Uterus (tissue), 2 donors: Measurements from ENCODE around the gene ENHO.
"Not testable (repeated sequence)": the region's sequence is repeated elsewhere in the genome, so short reads cannot be mapped to it uniquely, and the experiment has no call there.

Experiments
- POLR2A ChIP-seq, 2 donors: fragments of 450-650 bp; IDR thresholded peaks; one replicate each; pipeline ENCODE4 v1.6.1; 2016; ENCODE audit warnings: antibody characterized with exemption in 2 of 2, mild to moderate bottlenecking in 1 of 2, moderate library complexity in 1 of 2
- TF ChIP-seq, protein P1 (sequence below), 4 experiments: fragments of 200-600 bp in 2 of 4; fragments of 450-650 bp in 2 of 4; sonication (generic) in 2 of 4; IDR thresholded peaks; one replicate each; pipeline ENCODE4 v1.5.1; 2016 to 2019; ENCODE audit warnings: antibody characterized with exemption in 4 of 4, mild to moderate bottlenecking in 2 of 4, moderate library complexity in 1 of 4

DNA sequence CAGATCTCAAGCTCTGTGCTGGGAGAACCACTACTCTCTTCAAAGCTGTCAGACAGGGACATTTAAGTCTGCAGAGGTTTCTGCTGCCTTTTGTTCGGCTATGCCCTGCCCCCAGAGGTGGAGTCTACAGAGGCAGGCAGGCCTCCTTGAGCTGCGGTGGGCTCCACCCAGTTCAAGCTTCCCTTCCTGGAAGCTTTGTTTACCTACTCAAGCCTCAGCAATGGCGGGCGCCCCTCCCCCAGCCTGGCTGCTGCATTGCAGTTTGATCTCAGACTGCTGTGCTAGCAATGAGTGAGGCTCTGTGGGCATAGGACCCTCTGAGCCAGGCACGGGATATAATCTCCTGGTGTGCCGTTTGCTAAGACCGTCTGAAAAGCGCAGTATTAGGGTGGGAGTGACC, 9.3 kb upstream of the ENHO start:
- TF ChIP-seq, protein P1, sequence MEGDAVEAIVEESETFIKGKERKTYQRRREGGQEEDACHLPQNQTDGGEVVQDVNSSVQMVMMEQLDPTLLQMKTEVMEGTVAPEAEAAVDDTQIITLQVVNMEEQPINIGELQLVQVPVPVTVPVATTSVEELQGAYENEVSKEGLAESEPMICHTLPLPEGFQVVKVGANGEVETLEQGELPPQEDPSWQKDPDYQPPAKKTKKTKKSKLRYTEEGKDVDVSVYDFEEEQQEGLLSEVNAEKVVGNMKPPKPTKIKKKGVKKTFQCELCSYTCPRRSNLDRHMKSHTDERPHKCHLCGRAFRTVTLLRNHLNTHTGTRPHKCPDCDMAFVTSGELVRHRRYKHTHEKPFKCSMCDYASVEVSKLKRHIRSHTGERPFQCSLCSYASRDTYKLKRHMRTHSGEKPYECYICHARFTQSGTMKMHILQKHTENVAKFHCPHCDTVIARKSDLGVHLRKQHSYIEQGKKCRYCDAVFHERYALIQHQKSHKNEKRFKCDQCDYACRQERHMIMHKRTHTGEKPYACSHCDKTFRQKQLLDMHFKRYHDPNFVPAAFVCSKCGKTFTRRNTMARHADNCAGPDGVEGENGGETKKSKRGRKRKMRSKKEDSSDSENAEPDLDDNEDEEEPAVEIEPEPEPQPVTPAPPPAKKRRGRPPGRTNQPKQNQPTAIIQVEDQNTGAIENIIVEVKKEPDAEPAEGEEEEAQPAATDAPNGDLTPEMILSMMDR (IDR thresholded peaks at IDR 0.05), result not testable (repeated sequence)
- not testable (repeated sequence) for TF ChIP-seq POLR2A (IDR thresholded peaks at IDR 0.05)
